Measurements from ENCODE around the gene NUFIP2. TPM values are rescaled to one million over a fixed set of nuclear protein-coding genes. Genes with fewer than 3 reads are reported as not detected.

Gene NUFIP2
- total RNA-seq, 1 experiment from 2014 or later = 38.5 TPM

GRCh38 chr17:29210879-29211278 is 83.1 kb downstream of the NUFIP2 start:
- no peaks in the 10 kb centered on the region for H3K36me3 ChIP-seq (ENCODE audit: insufficient read depth, low read length)
- H3K27ac ChIP-seq (ENCODE audit: low read length) = no peak overlapping the region
- H3K27me3 ChIP-seq (ENCODE audit: low read length) = no peaks in the 10 kb centered on the region
- H4K20me1 ChIP-seq (ENCODE audit: insufficient read depth, low read depth, low read length) = no peaks in the 10 kb centered on the region
- H3K4me1 ChIP-seq (ENCODE audit: low read length) = no peaks in the 10 kb centered on the region
- H3K79me2 ChIP-seq (ENCODE audit: low read length) = no peaks in the 10 kb centered on the region
- no peak for DNase-seq
- H3K9me3 ChIP-seq (ENCODE audit: low read length) = no peaks in the 10 kb centered on the region
- H3K9ac ChIP-seq (ENCODE audit: low read length) = no peak overlapping the region
- H3K9me2 ChIP-seq (replicated peaks; ENCODE audit: insufficient read depth, low read length) = no peaks in the 10 kb centered on the region
- no peak overlapping the region for H3K4me3 ChIP-seq (ENCODE audit: low read length)
- H2AFZ ChIP-seq (ENCODE audit: low read length) = no peak overlapping the region
- no peak overlapping the region for H3K4me2 ChIP-seq (ENCODE audit: low read depth, low read length, poor library complexity, severe bottlenecking)

- H3K9ac ChIP-seq (ENCODE audit: low read length) = no peak overlapping the region
- no peak overlapping the region for H2AFZ ChIP-seq (ENCODE audit: low read length)
- no peaks in the 10 kb centered on the region for H3K9me3 ChIP-seq (ENCODE audit: low read length)
- no peak overlapping the region for H3K27ac ChIP-seq (ENCODE audit: low read length)
- no peak overlapping the region for H3K4me3 ChIP-seq (ENCODE audit: low read length)
- no peaks in the 10 kb centered on the region for H3K27me3 ChIP-seq (ENCODE audit: low read length)
- no peak for DNase-seq
- no peaks in the 10 kb centered on the region for H3K9me2 ChIP-seq (replicated peaks; ENCODE audit: insufficient read depth, low read length)
- H3K4me1 ChIP-seq (ENCODE audit: low read length) = no peaks in the 10 kb centered on the region
- no peaks in the 10 kb centered on the region for H3K79me2 ChIP-seq (ENCODE audit: low read length)
- no peaks in the 10 kb centered on the region for H4K20me1 ChIP-seq (ENCODE audit: insufficient read depth, low read depth, low read length)
- no peaks in the 10 kb centered on the region for H3K36me3 ChIP-seq (ENCODE audit: insufficient read depth, low read length)
- H3K4me2 ChIP-seq (ENCODE audit: low read depth, low read length, poor library complexity, severe bottlenecking) = no peak overlapping the region
Measured at GRCh38 chr17:29209073-29209472, 84.9 kb downstream of the NUFIP2 start.

- H3K4me1 ChIP-seq (ENCODE audit: low read length) = no peaks in the 10 kb centered on the region
- no peaks in the 10 kb centered on the region for H4K20me1 ChIP-seq (ENCODE audit: insufficient read depth, low read depth, low read length)
- no peak overlapping the region for H3K9ac ChIP-seq (ENCODE audit: low read length)
- H3K79me2 ChIP-seq (ENCODE audit: low read length) = no peaks in the 10 kb centered on the region
- no peak overlapping the region for H3K27ac ChIP-seq (ENCODE audit: low read length)
- H3K9me3 ChIP-seq (ENCODE audit: low read length) = no peaks in the 10 kb centered on the region
- H3K36me3 ChIP-seq (ENCODE audit: insufficient read depth, low read length) = no peaks in the 10 kb centered on the region
- no peak overlapping the region for H3K4me2 ChIP-seq (ENCODE audit: low read depth, low read length, poor library complexity, severe bottlenecking)
- H3K4me3 ChIP-seq (ENCODE audit: low read length) = no peak overlapping the region
- H3K9me2 ChIP-seq (replicated peaks; ENCODE audit: insufficient read depth, low read length) = no peaks in the 10 kb centered on the region
- DNase-seq = no peak
- H3K27me3 ChIP-seq (ENCODE audit: low read length) = no peaks in the 10 kb centered on the region
- H2AFZ ChIP-seq (ENCODE audit: low read length) = no peak overlapping the region
Measured at GRCh38 chr17:29207975-29208374, 86.0 kb downstream of the NUFIP2 start.

Other genes starting within 250 kb of the NUFIP2 start
- gene MYO18A, start 113.8 kb downstream of the NUFIP2 start, total RNA-seq (2014; rRNA removed; shearing (Covaris generic); ENCODE audit: low replicate concordance) = 16.4 and 54.6 TPM in 2 replicates
- not detected in 2 replicates for gene CRYBA1, start 47.3 kb downstream of the NUFIP2 start, total RNA-seq (2014; rRNA removed; shearing (Covaris generic); ENCODE audit: low replicate concordance)
- gene TAOK1, start 96.2 kb upstream of the NUFIP2 start, total RNA-seq (2014; rRNA removed; shearing (Covaris generic); ENCODE audit: low replicate concordance) = 39.6 and 47.5 TPM in 2 replicates

All from Karpas-422 (cell line).